Pons (tissue), 1 donor: ENCODE data around the gene RALB.

Experiments used
- DNase-seq: peaks from one replicate; pipeline ENCODE4 v3.0.0-alpha.2; 2016; ENCODE audit warnings: low spot score

The RALB gene

GRCh38 chr2:120338015-120338414 is 85.4 kb downstream of the RALB start:
- DNase-seq, result no peak

GRCh38 chr2:120341977-120342376 is 89.3 kb downstream of the RALB start:
- no peak for DNase-seq

- no peak for DNase-seq
Measured at GRCh38 chr2:120342446-120342845, 89.8 kb downstream of the RALB start.

GRCh38 chr2:120343100-120343432 is 90.4 kb downstream of the RALB start:
- DNase-seq, result no peak

- DNase-seq, result peak; percentile 69
Measured at GRCh38 chr2:120343433-120344105, 90.9 kb downstream of the RALB start.
